Activated naive CD8-positive, alpha-beta T cell treated with anti-CD3 and anti-CD28 coated beads, Interleukin-2, amount 10 ng/mL, durations not matched to agents 7 days and 5 days (primary cell): Measurements from ENCODE around the gene USP49. TPM values are rescaled to one million over a fixed set of nuclear protein-coding genes. Genes with fewer than 3 reads are reported as not detected.

Experiments
- ATAC-seq: fragments of 150-1000 bp; cut with Tn5 transposase; one replicate; pipeline ENCODE4 v1.10.0; 2021; ENCODE audit warnings: low read depth, moderate library complexity
- POLR2A ChIA-PET: fragments of 350-600 bp; sonication (Branson Sonifier 250); formaldehyde crosslinking; loops from one replicate; lab custom pipeline; 2021; ENCODE audit warnings: antibody characterized with exemption; lab: Charles Lee
- DNase-seq: peaks from one replicate; pipeline ENCODE4 v3.0.0; 2021
- H3K27ac Mint-ChIP-seq: one replicate; pipeline ENCODE4 v1.8.0; 2022; ENCODE audit warnings: mild to moderate bottlenecking, mixed read lengths
- H3K27me3 Mint-ChIP-seq: one replicate; pipeline ENCODE4 v1.8.0; 2022; ENCODE audit warnings: mild to moderate bottlenecking, moderate library complexity, mixed read lengths
- H3K36me3 Mint-ChIP-seq: one replicate; pipeline ENCODE4 v1.8.0; 2021; ENCODE audit warnings: mild to moderate bottlenecking, mixed read lengths
- H3K4me1 Mint-ChIP-seq: one replicate; pipeline ENCODE4 v1.8.0; 2021; ENCODE audit warnings: mixed read lengths
- H3K4me3 Mint-ChIP-seq: one replicate; pipeline ENCODE4 v1.8.0; 2022; ENCODE audit warnings: mild to moderate bottlenecking, moderate library complexity, mixed read lengths
- H3K9me3 Mint-ChIP-seq: one replicate; pipeline ENCODE4 v1.8.0; 2021; ENCODE audit warnings: mixed read lengths
- total RNA-seq, 2 experiments: library from RNA; stranded (reverse); gene quantifications; one replicate each; pipeline ENCODE4 v1.2.3, GENCODE V29; 2021

USP49 gene
- total RNA-seq, 2 experiments from 2014 or later = 5.8 to 6.9 TPM

DNA sequence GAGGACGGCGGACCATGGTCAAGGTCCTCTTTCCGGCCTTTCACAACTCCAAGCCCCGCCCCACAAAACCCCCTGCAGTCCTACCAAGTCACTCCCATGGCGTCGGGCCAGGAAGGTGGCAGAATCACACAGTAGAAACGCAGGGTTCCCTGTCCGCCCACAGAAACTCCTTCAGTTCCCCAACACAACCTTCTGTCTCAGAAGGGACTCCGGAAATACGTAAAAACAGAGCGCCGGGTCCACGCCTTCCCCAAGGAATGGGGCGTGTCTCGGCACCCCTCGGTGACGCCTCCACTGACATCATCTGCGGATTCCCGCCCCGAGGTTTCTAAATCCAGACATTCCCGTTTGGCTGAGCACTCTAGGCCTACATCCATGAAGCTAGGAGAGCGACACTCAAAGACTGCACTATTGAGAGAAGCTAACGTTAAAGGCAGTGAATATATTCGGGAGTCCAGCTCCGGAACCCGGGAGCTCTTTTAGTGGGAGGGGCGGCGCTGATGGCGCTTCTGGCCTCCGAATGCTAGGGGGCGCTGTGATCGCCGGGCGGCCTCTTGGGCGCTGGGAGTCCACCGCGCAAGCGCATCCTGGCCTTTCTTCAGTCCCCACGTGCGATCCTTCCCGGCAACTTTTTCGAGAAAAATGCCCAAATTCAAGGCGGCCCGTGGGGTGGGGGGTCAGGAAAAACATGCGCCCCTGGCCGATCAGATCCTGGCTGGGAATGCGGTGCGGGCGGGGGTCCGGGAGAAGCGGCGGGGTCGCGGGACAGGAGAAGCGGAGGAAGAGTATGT, 25.9 kb upstream of the USP49 start, which contains the start of the genes BYSL and MED20:
BYSL (plus strand) TSS at position 579 of the 791 bp plus-strand sequence; CDS start at position 643, 64 bp downstream.
MED20 (minus strand) TSS at position 219 of the 791 bp plus-strand sequence; CDS start at position 98, 121 bp downstream.
- Mint-ChIP-seq H3K27ac (peak within 1 kb of the TSS; percentile 96), H3K9me3 (no peaks in the 10 kb centered on the region), H3K27me3 (no peaks in the 10 kb centered on the region), H3K4me3 (peak within 1 kb of the TSS; percentile 96), H3K36me3 (peaks cover 21% of the 10 kb centered on the region), H3K4me1 (peaks cover 38% of the 10 kb centered on the region)
- DNase-seq (peak; percentile 96), ATAC-seq (peak; percentile 89)
- POLR2A ChIA-PET = interaction anchor here (0.6 to 10.1 kb wide), 19 partner anchors 9 to 296 kb away, joined by 3 to 159 read pairs (median 5); partner anchors contain the start of genes TAF8, TOMM6 and USP49

GRCh38 chr6:41917528-41917927, 22.4 kb upstream of the USP49 start:
- Mint-ChIP-seq H3K9me3 (no peaks in the 10 kb centered on the region), H3K27me3 (no peaks in the 10 kb centered on the region), H3K27ac (no peak overlapping the region), H3K36me3 (peaks cover 13% of the 10 kb centered on the region), H3K4me3 (no peak overlapping the region), H3K4me1 (peaks cover 19% of the 10 kb centered on the region)
- POLR2A ChIA-PET = no interaction called here
- no peak for ATAC-seq
- DNase-seq = no peak

GRCh38 chr6:41914869-41915530, 19.8 kb upstream of the USP49 start:
- Mint-ChIP-seq H3K27ac (no peak overlapping the region), H3K36me3 (peaks cover 18% of the 10 kb centered on the region), H3K9me3 (no peaks in the 10 kb centered on the region), H3K4me1 (peaks cover 12% of the 10 kb centered on the region), H3K4me3 (no peak overlapping the region), H3K27me3 (no peaks in the 10 kb centered on the region)
- POLR2A ChIA-PET = interaction anchor here (1.0 to 1.2 kb wide), 2 partner anchors 27 to 136 kb away, joined by 3 read pairs; partner anchors contain the start of genes CCND3 and TAF8
- DNase-seq (no peak), ATAC-seq (no peak)

DNA sequence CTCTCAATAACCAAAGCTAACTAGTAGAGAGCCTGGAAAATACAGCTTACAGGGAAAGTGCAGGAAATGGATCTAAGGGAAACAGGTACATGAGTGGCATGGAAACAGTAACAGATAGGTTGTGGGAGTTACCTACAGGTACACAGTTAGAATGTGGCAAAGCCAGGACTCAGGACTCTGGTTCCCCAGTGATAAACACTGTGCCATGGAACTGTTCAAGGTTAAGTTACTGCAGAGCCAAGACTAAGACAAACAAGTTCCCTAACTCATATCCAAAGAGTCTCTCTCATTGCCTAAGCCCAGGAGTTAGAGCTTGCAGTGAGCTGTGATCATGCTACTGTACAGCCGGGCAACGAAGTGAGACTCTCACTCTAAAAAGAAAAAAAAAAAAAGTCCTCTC, 19.2 kb upstream of the USP49 start:
- no peak for ATAC-seq
- DNase-seq = no peak
- POLR2A ChIA-PET = interaction anchor here (0.6 to 1.2 kb wide), 3 partner anchors 28 to 136 kb away, joined by 3 read pairs; partner anchors contain the start of genes CCND3 and TAF8
- no peaks in the 10 kb centered on the region for H3K9me3 Mint-ChIP-seq
- H3K27me3 Mint-ChIP-seq = no peaks in the 10 kb centered on the region
- H3K4me1 Mint-ChIP-seq = peaks cover 10% of the 10 kb centered on the region
- peaks cover 18% of the 10 kb centered on the region for H3K36me3 Mint-ChIP-seq
- H3K4me3 Mint-ChIP-seq = no peak overlapping the region
- no peak overlapping the region for H3K27ac Mint-ChIP-seq

DNA sequence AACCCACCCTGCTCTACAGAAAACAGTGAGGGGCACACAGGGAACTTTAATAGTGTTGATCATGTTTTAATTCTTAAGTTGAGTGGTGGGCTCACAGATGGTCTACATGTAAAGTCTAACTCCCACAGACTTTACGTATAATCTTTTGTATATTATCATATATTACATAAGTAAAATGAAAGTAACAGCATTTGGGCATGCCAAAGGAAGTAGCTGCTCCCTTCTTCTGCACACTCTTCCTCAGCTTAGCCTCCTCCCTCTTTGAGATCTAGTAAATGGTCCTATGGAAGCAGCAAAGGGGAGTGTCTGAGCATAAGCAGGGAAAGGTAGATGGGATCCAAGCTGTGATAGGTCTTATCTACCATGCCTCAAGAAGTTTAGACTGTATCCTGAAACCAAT, 14.6 kb upstream of the USP49 start:
- peaks cover 14% of the 10 kb centered on the region for H3K4me1 Mint-ChIP-seq

GRCh38 chr6:41901882-41902519, 6.8 kb upstream of the USP49 start:
- Mint-ChIP-seq H3K4me3 (no peak overlapping the region), H3K4me1 (peaks cover 21% of the 10 kb centered on the region), H3K27me3 (no peaks in the 10 kb centered on the region), H3K27ac (no peak overlapping the region), H3K9me3 (no peaks in the 10 kb centered on the region), H3K36me3 (peaks cover 12% of the 10 kb centered on the region)
- ATAC-seq (peak; percentile 47), DNase-seq (peak; percentile 41)
- POLR2A ChIA-PET = no interaction called here

More for the DNA sequence above, 14.6 kb upstream of the USP49 start:
- ATAC-seq (no peak), DNase-seq (no peak)
- Mint-ChIP-seq H3K27me3 (no peaks in the 10 kb centered on the region), H3K4me3 (no peak overlapping the region), H3K36me3 (peaks cover 39% of the 10 kb centered on the region), H3K9me3 (no peaks in the 10 kb centered on the region), H3K27ac (no peak overlapping the region)
- POLR2A ChIA-PET = interaction anchor here (1.5 kb wide), 1 partner anchor 11 kb away, joined by 6 read pairs; the partner anchor contains the start of genes BYSL and MED20

DNA sequence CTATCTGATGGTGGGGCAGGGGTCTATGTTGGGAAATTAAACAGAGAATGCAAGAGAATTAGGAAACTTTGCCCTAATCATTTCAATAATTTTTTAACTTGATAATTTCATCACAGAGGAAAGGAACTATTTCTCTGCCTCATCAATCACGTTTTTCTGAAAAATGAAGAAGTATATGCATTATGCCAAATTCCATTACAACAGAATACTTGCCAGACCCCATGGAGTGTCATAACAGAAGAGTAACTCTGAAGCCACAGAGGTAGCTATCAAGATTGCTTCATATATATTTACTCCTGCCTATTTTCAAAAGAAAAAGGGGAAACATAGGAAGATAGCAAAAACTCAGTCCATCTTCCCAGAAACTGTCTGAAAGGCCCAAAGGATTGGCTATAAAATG, 5.7 kb upstream of the USP49 start:
- POLR2A ChIA-PET = interaction anchor here (0.6 kb wide), 1 partner anchor 149 kb away, joined by 3 read pairs; no protein-coding TSS in a partner anchor
- H3K4me1 Mint-ChIP-seq = peaks cover 24% of the 10 kb centered on the region
- ATAC-seq (no peak), DNase-seq (no peak)
- no peak overlapping the region for H3K27ac Mint-ChIP-seq
- no peak overlapping the region for H3K4me3 Mint-ChIP-seq
- no peaks in the 10 kb centered on the region for H3K9me3 Mint-ChIP-seq
- peaks cover 7% of the 10 kb centered on the region for H3K36me3 Mint-ChIP-seq
- H3K27me3 Mint-ChIP-seq = no peaks in the 10 kb centered on the region

- Mint-ChIP-seq H3K4me3 (no peak overlapping the region), H3K9me3 (no peaks in the 10 kb centered on the region)
These were observed 1.1 kb upstream of the USP49 start for GRCh38 chr6:41896281-41896680.

GRCh38 chr6:41894366-41895299, 542 bp downstream of the USP49 start:
- ATAC-seq (peak; percentile 43), DNase-seq (peak; percentile 29)
- H3K9me3 Mint-ChIP-seq = no peaks in the 10 kb centered on the region
- H3K36me3 Mint-ChIP-seq = peaks cover 2% of the 10 kb centered on the region
- peak overlapping the region; percentile 90 for H3K27ac Mint-ChIP-seq
- H3K4me3 Mint-ChIP-seq = no peak overlapping the region
- POLR2A ChIA-PET = interaction anchor here (0.5 to 1.9 kb wide), 11 partner anchors 8 to 853 kb away, joined by 3 to 10 read pairs (median 4); partner anchors contain the start of genes BYSL, MED20, TAF8 and TOMM6
- peaks cover 8% of the 10 kb centered on the region for H3K4me1 Mint-ChIP-seq
- H3K27me3 Mint-ChIP-seq = no peaks in the 10 kb centered on the region

More at GRCh38 chr6:41896281-41896680, 1.1 kb upstream of the USP49 start:
- ATAC-seq (no peak), DNase-seq (no peak)
- Mint-ChIP-seq H3K36me3 (peaks cover 2% of the 10 kb centered on the region), H3K27ac (peak overlapping the region; percentile 90), H3K27me3 (no peaks in the 10 kb centered on the region), H3K4me1 (peaks cover 8% of the 10 kb centered on the region)
- POLR2A ChIA-PET = interaction anchor here (0.7 to 1.9 kb wide), 7 partner anchors 25 to 183 kb away, joined by 4 to 10 read pairs (median 6); partner anchors contain the start of genes BYSL, MED20 and TOMM6

DNA sequence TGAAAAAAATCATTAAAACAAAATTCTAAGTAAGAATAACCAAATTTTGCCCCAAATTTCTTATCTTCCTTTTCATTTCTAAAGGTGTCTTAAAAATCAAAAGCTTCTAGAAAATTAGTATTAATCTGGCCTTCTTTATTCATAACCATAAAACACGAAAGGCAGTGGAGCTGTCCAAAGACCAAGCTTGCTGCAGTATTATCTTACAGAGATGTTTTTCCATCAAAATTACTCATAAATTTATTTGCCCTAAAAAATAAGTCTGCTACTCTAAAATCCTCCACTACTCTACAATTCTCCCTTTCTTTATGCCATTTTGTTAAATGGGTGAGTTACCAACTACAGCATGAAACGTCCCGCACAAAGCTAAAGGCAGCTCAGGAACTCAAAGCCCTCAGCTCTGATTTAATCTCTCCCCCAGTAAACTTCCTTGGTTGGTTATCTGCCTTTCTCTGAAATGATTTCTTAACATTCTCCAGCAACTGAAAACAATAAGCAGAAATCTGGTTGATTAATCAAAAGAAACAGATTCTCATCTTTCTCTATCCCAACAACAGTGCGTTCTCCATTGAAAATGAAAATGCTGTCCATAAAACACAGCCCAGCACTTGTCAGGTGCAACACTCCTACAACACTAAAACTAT, 2.1 kb downstream of the USP49 start:
- H3K9me3 Mint-ChIP-seq = no peaks in the 10 kb centered on the region
- DNase-seq (no peak), ATAC-seq (no peak)
- H3K27me3 Mint-ChIP-seq = no peaks in the 10 kb centered on the region
- peaks cover 8% of the 10 kb centered on the region for H3K4me1 Mint-ChIP-seq
- peaks cover 2% of the 10 kb centered on the region for H3K36me3 Mint-ChIP-seq
- no peak overlapping the region for H3K4me3 Mint-ChIP-seq
- H3K27ac Mint-ChIP-seq = no peak overlapping the region
- POLR2A ChIA-PET = interaction anchor here (0.6 to 1.0 kb wide), 3 partner anchors 41 to 155 kb away, joined by 3 read pairs; no protein-coding TSS in a partner anchor

GRCh38 chr6:41887331-41887751, 7.8 kb downstream of the USP49 start:
- no peaks in the 10 kb centered on the region for H3K36me3 Mint-ChIP-seq
- no peak for ATAC-seq
- DNase-seq = no peak
- H3K4me3 Mint-ChIP-seq = no peak overlapping the region
- no peaks in the 10 kb centered on the region for H3K9me3 Mint-ChIP-seq
- H3K27me3 Mint-ChIP-seq = no peaks in the 10 kb centered on the region
- H3K4me1 Mint-ChIP-seq = no peaks in the 10 kb centered on the region
- POLR2A ChIA-PET = no interaction called here
- no peak overlapping the region for H3K27ac Mint-ChIP-seq
